Fibroblast of mammary gland (primary cell): ENCODE measurements around the gene GRID2.

ENCODE experiments used
- DNase-seq: peaks from one replicate; pipeline ENCODE4 v3.0.0-alpha.2; 2010; ENCODE audit warnings: low read depth
- H3K4me3 ChIP-seq: 2 replicates; pipeline ENCODE4 v1.5.1; 2011; ENCODE audit warnings: low read depth, mild to moderate bottlenecking, low read length, moderate library complexity; ENCODE audit not compliant: control insufficient read depth
- TF ChIP-seq, protein P1 (sequence below): conservative IDR thresholded peaks from 2 replicates; pipeline ENCODE4 v1.5.1; 2011; ENCODE audit warnings: low read depth, low read length, inconsistent platforms; ENCODE audit not compliant: control insufficient read depth, insufficient read depth

GRID2 gene

DNA sequence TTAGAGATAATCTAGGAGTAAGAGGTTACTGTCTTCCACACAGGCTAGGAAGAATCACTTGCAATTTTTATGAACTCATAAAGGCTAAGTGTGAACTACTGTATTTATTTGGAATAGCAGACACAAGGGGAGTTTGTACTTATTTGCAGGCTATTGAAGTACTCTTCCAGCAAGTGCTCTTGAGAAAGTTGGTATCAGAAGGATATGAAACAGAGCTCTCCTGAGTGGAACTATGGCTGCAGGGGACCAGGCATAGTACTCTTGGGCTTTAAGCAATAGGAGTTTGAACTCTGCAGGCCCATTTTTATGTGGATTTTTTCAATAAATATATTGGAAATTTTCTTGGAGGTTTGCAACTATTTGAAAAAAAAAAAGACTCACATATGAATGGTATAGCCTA, 768.5 kb downstream of the GRID2 start:
- DNase-seq = no peak
- TF ChIP-seq, protein P1, sequence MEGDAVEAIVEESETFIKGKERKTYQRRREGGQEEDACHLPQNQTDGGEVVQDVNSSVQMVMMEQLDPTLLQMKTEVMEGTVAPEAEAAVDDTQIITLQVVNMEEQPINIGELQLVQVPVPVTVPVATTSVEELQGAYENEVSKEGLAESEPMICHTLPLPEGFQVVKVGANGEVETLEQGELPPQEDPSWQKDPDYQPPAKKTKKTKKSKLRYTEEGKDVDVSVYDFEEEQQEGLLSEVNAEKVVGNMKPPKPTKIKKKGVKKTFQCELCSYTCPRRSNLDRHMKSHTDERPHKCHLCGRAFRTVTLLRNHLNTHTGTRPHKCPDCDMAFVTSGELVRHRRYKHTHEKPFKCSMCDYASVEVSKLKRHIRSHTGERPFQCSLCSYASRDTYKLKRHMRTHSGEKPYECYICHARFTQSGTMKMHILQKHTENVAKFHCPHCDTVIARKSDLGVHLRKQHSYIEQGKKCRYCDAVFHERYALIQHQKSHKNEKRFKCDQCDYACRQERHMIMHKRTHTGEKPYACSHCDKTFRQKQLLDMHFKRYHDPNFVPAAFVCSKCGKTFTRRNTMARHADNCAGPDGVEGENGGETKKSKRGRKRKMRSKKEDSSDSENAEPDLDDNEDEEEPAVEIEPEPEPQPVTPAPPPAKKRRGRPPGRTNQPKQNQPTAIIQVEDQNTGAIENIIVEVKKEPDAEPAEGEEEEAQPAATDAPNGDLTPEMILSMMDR = no peak
- H3K4me3 ChIP-seq = no peak overlapping the region

GRCh38 chr4:93080316-93080715, 776.5 kb downstream of the GRID2 start:
- TF ChIP-seq, protein P1 = no peak
- H3K4me3 ChIP-seq = no peak overlapping the region
- no peak for DNase-seq

DNA sequence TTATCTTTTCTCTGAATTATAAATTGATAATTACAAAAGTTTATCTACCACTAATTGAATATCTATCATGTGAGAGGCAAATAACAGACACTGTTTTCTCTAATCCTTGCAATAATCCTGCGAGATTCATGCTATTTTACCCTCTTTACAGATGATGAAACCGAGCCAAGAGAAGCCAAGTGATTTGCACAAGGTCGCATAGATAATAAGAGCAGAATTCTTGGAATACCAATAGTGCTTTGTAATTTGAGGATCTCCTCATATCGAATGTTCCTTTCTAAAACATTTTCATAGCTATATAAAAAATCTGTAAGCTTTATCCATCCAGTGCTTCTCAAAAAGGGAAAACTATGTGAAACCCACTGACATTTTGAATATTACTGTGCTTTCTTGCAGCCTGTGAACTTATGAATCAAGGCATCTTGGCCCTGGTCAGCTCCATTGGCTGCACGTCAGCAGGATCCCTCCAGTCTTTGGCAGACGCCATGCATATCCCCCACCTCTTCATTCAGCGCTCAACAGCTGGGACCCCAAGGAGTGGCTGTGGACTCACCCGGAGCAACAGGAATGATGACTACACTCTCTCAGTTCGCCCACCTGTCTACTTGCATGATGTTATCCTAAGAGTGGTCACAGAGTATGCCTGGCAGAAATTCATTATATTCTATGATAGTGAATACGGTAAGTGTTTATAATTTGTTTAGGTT, 781.0 kb downstream of the GRID2 start:
- TF ChIP-seq, protein P1 = no peak
- no peak for DNase-seq
- no peak overlapping the region for H3K4me3 ChIP-seq

DNA sequence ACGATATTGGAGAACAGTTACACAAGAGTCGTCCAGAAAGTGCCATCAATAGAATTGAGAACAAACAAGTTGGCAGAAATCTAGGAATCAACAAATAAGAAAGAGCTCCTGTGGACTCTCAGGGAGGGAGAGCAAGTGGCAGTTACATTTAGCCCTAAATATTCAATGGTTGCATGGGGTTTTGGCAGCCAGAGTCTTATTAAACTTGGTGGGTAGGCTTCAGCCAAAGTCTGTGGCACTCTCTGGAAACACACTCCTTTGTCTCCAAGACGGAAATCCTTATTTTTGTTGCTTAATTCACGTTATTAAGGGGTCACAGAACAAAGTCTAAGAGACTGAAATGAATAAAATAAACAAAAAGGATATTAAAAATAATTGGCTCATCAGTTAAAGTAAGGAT, 782.6 kb downstream of the GRID2 start:
- TF ChIP-seq, protein P1 = no peak
- no peak overlapping the region for H3K4me3 ChIP-seq
- DNase-seq = no peak

DNA sequence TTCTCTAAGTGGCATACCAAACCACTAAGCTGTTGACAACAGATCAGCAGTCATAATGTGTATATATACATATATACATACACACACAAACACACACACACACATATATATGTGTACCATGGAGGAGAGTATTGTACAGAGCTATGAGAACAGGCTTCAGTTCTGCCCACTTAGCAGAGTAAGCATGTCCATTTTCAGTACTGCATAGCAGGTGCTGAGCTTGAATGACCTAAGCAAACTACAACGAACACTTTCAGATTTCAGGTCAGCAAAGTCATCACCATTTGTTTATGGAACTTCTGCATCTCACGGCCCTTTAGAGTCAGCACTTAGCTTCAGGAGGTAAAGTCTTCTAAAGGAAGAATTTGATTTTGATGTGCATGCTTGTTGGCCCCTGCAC, 789.0 kb downstream of the GRID2 start:
- no peak for DNase-seq
- TF ChIP-seq, protein P1 = no peak
- H3K4me3 ChIP-seq = no peak overlapping the region

DNA sequence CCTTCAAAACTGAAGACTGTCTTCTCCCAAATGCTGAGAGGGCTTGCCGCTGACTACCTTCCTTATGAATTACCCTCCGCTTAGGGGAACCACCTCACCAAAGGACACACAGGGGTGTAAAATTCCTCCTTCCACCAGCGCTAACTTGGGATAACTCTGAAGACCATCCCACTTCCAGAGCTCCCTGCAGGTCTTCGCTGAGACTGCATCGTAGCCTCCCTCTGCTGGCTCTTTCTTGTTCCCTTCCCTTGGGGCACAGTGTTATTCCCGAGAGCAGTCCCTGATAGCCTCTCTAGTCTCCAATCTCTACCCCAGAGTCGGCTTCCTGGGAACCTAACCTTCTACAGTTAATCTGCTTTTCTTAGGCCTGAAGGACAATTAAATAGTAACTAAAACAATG, 799.3 kb downstream of the GRID2 start:
- TF ChIP-seq, protein P1 = no peak
- DNase-seq = no peak
- H3K4me3 ChIP-seq = no peak overlapping the region

DNA sequence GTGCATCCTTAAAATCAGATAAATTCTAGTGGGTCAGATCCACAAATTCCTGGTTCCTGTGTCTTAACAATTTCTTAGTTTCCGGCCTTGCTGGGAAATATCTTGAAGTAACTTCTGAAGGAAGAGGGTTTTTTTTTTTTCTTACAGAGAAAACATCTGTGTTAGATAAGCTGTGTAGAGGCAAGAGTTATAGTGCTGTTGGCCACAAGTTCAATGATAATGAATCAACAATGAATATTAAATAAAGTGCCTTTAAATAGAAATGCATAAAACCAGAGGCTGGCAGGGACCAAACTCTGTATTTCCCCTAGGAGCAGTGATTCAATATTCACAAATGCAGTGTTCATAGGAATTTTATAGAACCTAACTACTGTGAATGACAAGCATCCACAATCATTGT, 812.9 kb downstream of the GRID2 start:
- no peak overlapping the region for H3K4me3 ChIP-seq
- TF ChIP-seq, protein P1 = no peak
- no peak for DNase-seq
